Astrocyte (in vitro differentiated cells and primary cell): Measurements from ENCODE around the gene FRYL. TPM values are rescaled to one million over a fixed set of nuclear protein-coding genes. Genes with fewer than 3 reads are reported as not detected.
"Not testable (repeated sequence)": the region's sequence is repeated elsewhere in the genome, so short reads cannot be mapped to it uniquely, and the experiment has no call there.

Experiments
- DNase-seq: peaks from one replicate; pipeline ENCODE4 v3.0.0-alpha.2; 2010; ENCODE audit warnings: low read depth
- FAIRE-seq: peaks from 2 replicates; lab custom pipeline; 2011; peaks lifted over from hg19 to GRCh38; lab: Jason Lieb, UNC
- H2AFZ ChIP-seq: 2 replicates; pipeline ENCODE4 v1.6.0; 2012; ENCODE audit warnings: low read depth, low read length, inconsistent platforms
- H3K27ac ChIP-seq: 2 replicates; pipeline ENCODE4 v1.5.1; 2011; ENCODE audit warnings: low read depth, low read length, inconsistent platforms
- H3K27me3 ChIP-seq: 2 replicates; pipeline ENCODE4 v1.6.0; 2011; ENCODE audit warnings: low read length, inconsistent platforms; ENCODE audit not compliant: insufficient read depth
- H3K36me3 ChIP-seq: 2 replicates; pipeline ENCODE4 v1.5.1; 2011; ENCODE audit warnings: low read length, inconsistent platforms; ENCODE audit not compliant: insufficient read depth
- H3K4me1 ChIP-seq: 2 replicates; pipeline ENCODE4 v1.5.1; 2011; ENCODE audit warnings: low read length, inconsistent platforms; ENCODE audit not compliant: insufficient read depth
- H3K4me2 ChIP-seq: 2 replicates; pipeline ENCODE4 v1.6.0; 2012; ENCODE audit warnings: low read length, inconsistent platforms
- H3K4me3 ChIP-seq: 2 replicates; pipeline ENCODE4 v1.5.1; 2011; ENCODE audit warnings: low read depth, mild to moderate bottlenecking, low read length, inconsistent platforms; ENCODE audit not compliant: insufficient read depth
- H3K79me2 ChIP-seq: 2 replicates; pipeline ENCODE4 v1.6.0; 2012; ENCODE audit warnings: mild to moderate bottlenecking, low read length, inconsistent platforms; ENCODE audit not compliant: insufficient read depth
- H3K9ac ChIP-seq: 2 replicates; pipeline ENCODE4 v1.6.0; 2012; ENCODE audit warnings: mild to moderate bottlenecking, low read length, inconsistent platforms
- H3K9me3 ChIP-seq: 2 replicates; pipeline ENCODE4 v1.5.1; 2012; ENCODE audit warnings: low read depth, mild to moderate bottlenecking, low read length, inconsistent platforms; ENCODE audit not compliant: insufficient read depth
- H4K20me1 ChIP-seq: 2 replicates; pipeline ENCODE4 v1.6.0; 2012; ENCODE audit warnings: low read length, inconsistent platforms; ENCODE audit not compliant: insufficient read depth
- H3K27ac Mint-ChIP-seq: one replicate; pipeline ENCODE4 v1.8.0; 2021; ENCODE audit warnings: mild to moderate bottlenecking, mixed read lengths; ENCODE audit not compliant: unreplicated experiment
- H3K27me3 Mint-ChIP-seq: one replicate; pipeline ENCODE4 v1.8.0; 2021; ENCODE audit warnings: low read depth, mixed read lengths; ENCODE audit not compliant: unreplicated experiment
- H3K36me3 Mint-ChIP-seq: one replicate; pipeline ENCODE4 v1.8.0; 2021; ENCODE audit warnings: low read depth, mixed read lengths; ENCODE audit not compliant: unreplicated experiment
- H3K4me1 Mint-ChIP-seq: one replicate; pipeline ENCODE4 v1.8.0; 2021; ENCODE audit warnings: low read depth, mixed read lengths; ENCODE audit not compliant: unreplicated experiment
- H3K4me3 Mint-ChIP-seq: one replicate; pipeline ENCODE4 v1.8.0; 2021; ENCODE audit warnings: mild to moderate bottlenecking, moderate library complexity, mixed read lengths; ENCODE audit not compliant: unreplicated experiment
- H3K9me3 Mint-ChIP-seq: one replicate; pipeline ENCODE4 v1.8.0; 2021; ENCODE audit warnings: mild to moderate bottlenecking, mixed read lengths; ENCODE audit not compliant: unreplicated experiment
- EZH2 ChIP-seq: IDR thresholded peaks from 2 replicates; pipeline ENCODE4 v1.6.1; 2012; ENCODE audit warnings: mild to moderate bottlenecking, low read length, inconsistent platforms; ENCODE audit not compliant: insufficient read depth
- total RNA-seq: library from RNA; stranded (reverse); gene quantifications from 2 replicates; pipeline ENCODE4 v1.2.1, GENCODE V29; 2021
- TF ChIP-seq, protein P1 (sequence below): IDR thresholded peaks from 2 replicates; pipeline ENCODE4 v1.5.1; 2011; ENCODE audit warnings: low read depth, mild to moderate bottlenecking, inconsistent platforms, low read length, moderate library complexity; ENCODE audit not compliant: insufficient read depth

FRYL gene
- total RNA-seq, 1 donor from 2014 or later: 70.0 TPM

DNA sequence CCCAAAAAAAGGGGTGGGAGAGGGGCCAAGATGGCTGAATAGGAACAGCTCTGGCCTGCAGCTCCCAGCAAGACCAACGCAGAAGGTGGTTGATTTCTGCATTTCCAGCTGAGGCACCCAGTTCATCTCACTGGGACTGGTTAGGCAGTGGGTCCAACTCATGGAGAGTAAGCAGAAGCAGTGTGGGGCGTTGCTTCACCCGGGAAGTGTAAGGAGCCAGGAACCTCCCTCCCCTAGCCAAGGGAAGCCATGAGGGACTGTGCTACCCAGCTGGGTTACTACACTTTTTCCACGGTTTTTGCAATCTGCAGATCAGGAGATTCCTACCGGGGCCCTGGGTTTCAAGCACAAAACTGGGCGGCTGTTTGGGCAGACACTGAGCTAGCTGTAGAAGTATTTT is 36.9 kb upstream of the FRYL start:
- Histone ChIP-seq H3K27me3 (no peaks in the 10 kb centered on the region), H3K27ac (no peak overlapping the region), H3K4me1 (no peaks in the 10 kb centered on the region), H3K9ac (no peak overlapping the region), H3K4me2 (no peak overlapping the region), H3K9me3 (no peaks in the 10 kb centered on the region), H4K20me1 (no peaks in the 10 kb centered on the region), H3K4me3 (no peak overlapping the region), H3K79me2 (no peaks in the 10 kb centered on the region), H3K36me3 (no peaks in the 10 kb centered on the region), H2AFZ (no peak overlapping the region)
- H3K4me3 Mint-ChIP-seq: no peak overlapping the region
- H3K27me3 Mint-ChIP-seq: no peaks in the 10 kb centered on the region
- H3K36me3 Mint-ChIP-seq: no peaks in the 10 kb centered on the region
- no peaks in the 10 kb centered on the region for H3K9me3 Mint-ChIP-seq
- no peak for FAIRE-seq
- no peaks in the 10 kb centered on the region for H3K4me1 Mint-ChIP-seq
- no peak overlapping the region for H3K27ac Mint-ChIP-seq
- TF ChIP-seq EZH2: no peak
- TF ChIP-seq, protein P1, sequence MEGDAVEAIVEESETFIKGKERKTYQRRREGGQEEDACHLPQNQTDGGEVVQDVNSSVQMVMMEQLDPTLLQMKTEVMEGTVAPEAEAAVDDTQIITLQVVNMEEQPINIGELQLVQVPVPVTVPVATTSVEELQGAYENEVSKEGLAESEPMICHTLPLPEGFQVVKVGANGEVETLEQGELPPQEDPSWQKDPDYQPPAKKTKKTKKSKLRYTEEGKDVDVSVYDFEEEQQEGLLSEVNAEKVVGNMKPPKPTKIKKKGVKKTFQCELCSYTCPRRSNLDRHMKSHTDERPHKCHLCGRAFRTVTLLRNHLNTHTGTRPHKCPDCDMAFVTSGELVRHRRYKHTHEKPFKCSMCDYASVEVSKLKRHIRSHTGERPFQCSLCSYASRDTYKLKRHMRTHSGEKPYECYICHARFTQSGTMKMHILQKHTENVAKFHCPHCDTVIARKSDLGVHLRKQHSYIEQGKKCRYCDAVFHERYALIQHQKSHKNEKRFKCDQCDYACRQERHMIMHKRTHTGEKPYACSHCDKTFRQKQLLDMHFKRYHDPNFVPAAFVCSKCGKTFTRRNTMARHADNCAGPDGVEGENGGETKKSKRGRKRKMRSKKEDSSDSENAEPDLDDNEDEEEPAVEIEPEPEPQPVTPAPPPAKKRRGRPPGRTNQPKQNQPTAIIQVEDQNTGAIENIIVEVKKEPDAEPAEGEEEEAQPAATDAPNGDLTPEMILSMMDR: no peak
- DNase-seq: no peak

DNA sequence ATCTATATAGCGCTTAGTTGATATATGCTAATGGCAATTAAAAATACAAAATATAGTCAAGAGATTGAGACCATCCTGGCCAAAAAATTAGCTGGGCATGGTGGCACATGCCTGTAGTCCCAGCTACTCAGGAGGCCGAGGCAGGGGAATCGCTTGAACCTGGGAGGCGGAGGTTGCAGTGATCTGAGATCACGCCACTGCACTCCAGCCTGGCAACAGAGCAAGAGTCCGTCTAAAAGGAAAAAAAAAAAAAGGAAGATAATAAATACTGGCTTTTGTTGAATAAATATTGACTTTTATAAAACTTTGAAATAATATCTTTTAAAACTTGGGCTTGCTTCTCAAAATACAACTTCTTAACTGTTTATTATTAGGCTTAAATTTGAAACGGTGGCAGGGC is 36.2 kb upstream of the FRYL start:
- not testable (repeated sequence) for H3K27me3 ChIP-seq, H3K9me3 Mint-ChIP-seq, H3K79me2 ChIP-seq, DNase-seq, H3K9me3 ChIP-seq, H3K27ac ChIP-seq, H3K27ac Mint-ChIP-seq, H3K36me3 Mint-ChIP-seq, H3K9ac ChIP-seq, H3K4me3 ChIP-seq, H3K4me1 Mint-ChIP-seq, FAIRE-seq, H4K20me1 ChIP-seq, H3K27me3 Mint-ChIP-seq, H3K36me3 ChIP-seq, H3K4me1 ChIP-seq, H2AFZ ChIP-seq, H3K4me2 ChIP-seq, H3K4me3 Mint-ChIP-seq

DNA sequence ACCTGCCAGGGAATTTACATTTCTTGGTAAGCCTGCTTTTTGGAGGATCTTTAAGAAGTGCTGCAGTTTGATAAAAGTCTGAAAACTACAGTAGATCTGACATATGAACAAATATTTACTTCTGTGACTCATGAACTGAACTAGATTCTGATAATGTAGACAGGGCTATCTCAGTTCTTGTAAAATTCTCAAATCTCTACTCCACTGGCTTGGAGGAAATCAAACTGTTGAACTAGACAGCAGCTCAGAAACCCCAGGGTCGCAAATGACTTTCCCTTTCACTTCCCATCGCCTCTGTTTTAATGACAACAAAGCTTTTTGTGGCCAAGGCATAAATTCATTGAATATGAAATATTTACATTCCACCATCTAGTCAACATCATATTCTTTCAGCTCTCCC is 35.4 kb upstream of the FRYL start:
- Mint-ChIP-seq H3K4me3 (no peak overlapping the region), H3K36me3 (no peaks in the 10 kb centered on the region), H3K4me1 (no peaks in the 10 kb centered on the region), H3K27ac (no peak overlapping the region), H3K27me3 (no peaks in the 10 kb centered on the region), H3K9me3 (no peaks in the 10 kb centered on the region)
- Histone ChIP-seq H3K4me1 (no peaks in the 10 kb centered on the region), H3K27me3 (no peaks in the 10 kb centered on the region), H4K20me1 (no peaks in the 10 kb centered on the region), H3K27ac (no peak overlapping the region), H3K4me3 (no peak overlapping the region), H3K9ac (no peak overlapping the region), H3K79me2 (no peaks in the 10 kb centered on the region), H3K9me3 (no peaks in the 10 kb centered on the region), H2AFZ (no peak overlapping the region), H3K36me3 (no peaks in the 10 kb centered on the region), H3K4me2 (no peak overlapping the region)
- DNase-seq (no peak), FAIRE-seq (no peak)
- no peak for TF ChIP-seq EZH2
- TF ChIP-seq, protein P1: no peak
